Subcutaneous abdominal adipose tissue (tissue), 5 donors: ENCODE results near the gene RIMBP2.

Experiments used
- H3K27ac ChIP-seq: one replicate; pipeline ENCODE4 v1.7.0; 2013; ENCODE audit warnings: low read depth, mild to moderate bottlenecking, inconsistent platforms, low read length, moderate library complexity
- H3K27me3 ChIP-seq, 5 donors: one replicate each; pipeline ENCODE4 v1.7.0; 2013; ENCODE audit warnings: low read length in 5 of 5, inconsistent platforms in 1 of 5; ENCODE audit not compliant: control insufficient read depth in 5 of 5, insufficient read depth in 4 of 5
- H3K36me3 ChIP-seq, 5 donors: one replicate each; pipeline ENCODE4 v1.7.0; 2013; ENCODE audit warnings: low read length in 5 of 5; ENCODE audit not compliant: control insufficient read depth in 5 of 5, insufficient read depth in 5 of 5
- H3K4me1 ChIP-seq, 5 donors: one replicate each; pipeline ENCODE4 v1.7.0; 2013; ENCODE audit warnings: low read length in 5 of 5, mild to moderate bottlenecking in 3 of 5, moderate library complexity in 1 of 5; ENCODE audit not compliant: control insufficient read depth in 5 of 5, insufficient read depth in 5 of 5
- H3K4me3 ChIP-seq, 5 donors: one replicate each; pipeline ENCODE4 v1.7.0; 2013; ENCODE audit warnings: low read length in 5 of 5, low read depth in 1 of 5
- H3K9ac ChIP-seq, 5 donors: one replicate each; pipeline ENCODE4 v1.7.0; 2013; ENCODE audit warnings: low read length in 5 of 5, mild to moderate bottlenecking in 4 of 5, moderate library complexity in 3 of 5
- H3K9me3 ChIP-seq, 5 donors: one replicate each; pipeline ENCODE4 v1.7.0; 2013; ENCODE audit warnings: low read length in 5 of 5; ENCODE audit not compliant: control insufficient read depth in 5 of 5
- donor health status: healthy.
- donor health status: healthy.
- donor health status: healthy.
- donor health status: healthy.
- donor health status: healthy.

Gene RIMBP2

DNA sequence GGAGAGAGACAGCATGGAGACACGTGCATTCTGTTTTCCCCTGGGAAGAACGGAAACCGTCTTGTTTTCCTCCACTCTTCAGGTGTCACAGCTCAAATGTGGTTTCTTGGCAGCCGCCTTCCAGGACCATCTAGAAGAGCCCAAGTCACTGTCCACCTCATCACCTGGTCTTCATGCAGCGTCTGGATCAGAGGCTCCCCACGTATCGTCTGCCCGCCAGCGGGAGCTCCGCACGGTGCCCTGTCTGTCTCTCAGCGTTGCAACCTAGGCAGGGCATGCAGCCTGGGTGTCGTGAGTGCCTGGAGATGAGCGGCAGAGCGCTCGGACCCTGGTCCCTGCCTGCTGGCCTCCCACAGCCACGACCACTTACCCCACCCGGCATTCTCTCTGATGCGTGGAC, 260.9 kb downstream of the RIMBP2 start:
- Histone ChIP-seq H3K27ac (no peak overlapping the region), H3K4me3 (no peak overlapping the region), H3K36me3 (no peaks in the 10 kb centered on the region), H3K9ac (no peak overlapping the region), H3K4me1 (peaks cover 0 to 6% (median 0%) of the 10 kb centered on the region in 5 donors), H3K27me3 (peaks cover 0 to 17% (median 5%) of the 10 kb centered on the region in 5 donors), H3K9me3 (no peaks in the 10 kb centered on the region)

DNA sequence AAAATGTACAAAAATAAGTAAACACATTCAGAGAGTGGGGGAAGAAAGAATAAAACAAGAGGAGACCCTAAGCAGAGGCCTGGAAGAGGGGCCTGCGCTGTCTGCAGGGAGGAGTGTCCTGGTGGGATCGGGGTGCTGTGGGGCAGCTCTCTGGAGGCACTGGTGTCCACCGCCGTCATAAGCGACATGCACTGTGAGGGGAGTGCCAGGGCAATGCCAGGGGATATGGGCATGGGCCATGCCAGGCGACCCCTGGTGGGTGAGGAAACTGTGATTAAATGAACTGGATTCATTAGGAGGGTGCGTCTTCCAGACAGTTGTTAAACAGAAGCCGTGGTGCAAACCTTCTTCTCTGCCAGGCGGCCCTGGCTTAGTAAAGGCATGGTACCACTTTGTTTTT, 261.8 kb downstream of the RIMBP2 start:
- no peak overlapping the region for H3K27ac ChIP-seq
- no peaks in the 10 kb centered on the region for H3K9me3 ChIP-seq

DNA sequence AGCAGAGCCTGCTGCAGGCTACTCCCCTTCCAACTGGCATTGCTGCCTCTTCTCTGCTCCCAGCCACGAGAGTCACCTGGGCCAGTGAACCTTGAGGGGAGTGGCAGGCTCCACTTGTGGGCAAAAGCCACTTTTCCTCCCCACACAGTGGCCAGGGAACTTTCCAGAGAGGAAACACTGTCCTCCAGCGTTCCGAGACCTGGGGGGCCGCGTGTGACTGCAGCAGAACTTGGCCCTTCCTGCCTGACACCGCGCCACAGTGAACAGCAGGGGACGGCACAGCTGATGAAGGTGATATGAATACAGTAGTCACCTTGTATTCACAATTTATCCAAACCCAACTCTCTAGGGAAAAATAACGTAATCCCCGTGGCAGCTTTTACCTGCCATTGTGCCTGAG, 263.6 kb downstream of the RIMBP2 start:
- H3K27me3 ChIP-seq = peaks cover 0 to 17% (median 3%) of the 10 kb centered on the region in 5 donors
- no peaks in the 10 kb centered on the region for H3K9me3 ChIP-seq
- H3K4me3 ChIP-seq = no peak overlapping the region
- H3K9ac ChIP-seq = no peak overlapping the region
- no peak overlapping the region for H3K27ac ChIP-seq
- peaks cover 0 to 5% (median 0%) of the 10 kb centered on the region in 5 donors for H3K4me1 ChIP-seq
- no peaks in the 10 kb centered on the region for H3K36me3 ChIP-seq

More for the DNA sequence above, 261.8 kb downstream of the RIMBP2 start:
- Histone ChIP-seq H3K27me3 (peaks cover 0 to 17% (median 3%) of the 10 kb centered on the region in 5 donors), H3K4me3 (no peak overlapping the region), H3K36me3 (no peaks in the 10 kb centered on the region), H3K9ac (no peak overlapping the region), H3K4me1 (peaks cover 0 to 5% (median 0%) of the 10 kb centered on the region in 5 donors)

DNA sequence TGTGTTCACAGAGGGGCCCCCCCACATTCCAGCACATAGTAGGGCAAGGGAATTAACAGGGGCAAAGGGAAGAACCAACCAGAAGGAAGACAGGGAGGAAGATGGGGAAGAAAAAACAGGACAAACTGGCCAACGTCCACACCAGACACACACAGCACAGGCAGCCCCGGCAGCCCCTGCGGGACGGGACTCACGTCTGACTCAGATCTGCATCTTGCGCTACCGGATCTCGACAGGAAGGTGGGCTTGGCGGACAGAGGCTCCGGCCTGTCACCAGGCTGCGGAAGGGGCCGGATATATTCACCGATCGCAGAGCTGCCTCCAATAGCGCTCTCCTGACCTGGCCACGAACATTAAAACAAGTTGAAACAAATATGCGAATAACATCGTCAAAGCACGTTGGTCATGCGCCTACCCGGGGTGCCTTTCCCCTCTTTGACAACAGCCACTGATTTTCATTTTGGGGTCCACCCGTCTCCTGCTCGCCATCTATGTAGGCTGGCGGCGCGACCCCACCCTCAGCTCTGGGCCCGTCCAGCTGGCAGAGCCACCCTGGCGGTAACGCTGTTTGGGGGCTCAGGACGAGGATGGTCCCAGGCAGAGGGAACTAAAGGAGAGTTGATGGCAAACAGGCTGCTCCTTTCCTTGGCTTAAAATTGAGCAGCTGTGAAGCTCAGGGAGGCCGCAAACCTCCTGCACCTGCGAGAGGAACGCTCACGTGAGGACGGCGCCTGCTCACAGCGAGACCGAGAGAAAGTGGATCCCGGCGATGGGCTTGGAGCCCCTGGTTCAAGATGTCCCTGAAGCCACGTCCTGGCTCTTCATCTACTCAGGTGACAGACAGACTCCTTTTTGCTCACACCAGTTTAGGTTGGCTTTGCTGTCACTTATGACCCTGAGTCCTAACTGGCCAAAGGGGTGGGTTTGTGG, 264.8 kb downstream of the RIMBP2 start:
- no peaks in the 10 kb centered on the region for H3K9me3 ChIP-seq
- peaks cover 0 to 5% (median 0%) of the 10 kb centered on the region in 5 donors for H3K4me1 ChIP-seq
- H3K9ac ChIP-seq = no peak overlapping the region
- H3K4me3 ChIP-seq = no peak overlapping the region
- no peak overlapping the region for H3K27ac ChIP-seq
- H3K27me3 ChIP-seq = peaks cover 0 to 19% (median 5%) of the 10 kb centered on the region in 5 donors
- no peaks in the 10 kb centered on the region for H3K36me3 ChIP-seq

DNA sequence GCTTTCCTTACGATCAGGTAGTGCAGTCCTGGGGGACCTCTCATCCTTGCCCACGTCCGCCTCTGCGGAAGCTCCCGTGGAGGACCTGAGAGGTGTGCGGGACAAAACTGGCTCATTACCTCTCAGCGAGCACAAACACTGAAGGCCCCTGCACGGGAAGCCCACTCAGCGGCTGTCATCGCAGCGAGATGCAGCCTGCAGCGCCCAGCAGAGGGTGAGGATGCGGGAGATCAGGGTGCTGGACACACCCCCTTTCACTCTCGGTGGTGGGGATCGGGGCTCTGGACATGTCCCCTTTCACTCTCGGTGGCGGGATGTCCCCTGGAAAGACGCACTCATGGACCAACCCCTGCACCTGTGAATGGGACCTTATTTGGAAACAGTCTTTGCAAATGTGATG, 266.8 kb downstream of the RIMBP2 start:
- H3K4me1 ChIP-seq = no peaks in the 10 kb centered on the region
- no peak overlapping the region for H3K4me3 ChIP-seq
- H3K27me3 ChIP-seq = peaks cover 0 to 14% (median 5%) of the 10 kb centered on the region in 5 donors
- H3K9ac ChIP-seq = no peak overlapping the region
- H3K9me3 ChIP-seq = no peaks in the 10 kb centered on the region
- no peak overlapping the region for H3K27ac ChIP-seq
- H3K36me3 ChIP-seq = no peaks in the 10 kb centered on the region

DNA sequence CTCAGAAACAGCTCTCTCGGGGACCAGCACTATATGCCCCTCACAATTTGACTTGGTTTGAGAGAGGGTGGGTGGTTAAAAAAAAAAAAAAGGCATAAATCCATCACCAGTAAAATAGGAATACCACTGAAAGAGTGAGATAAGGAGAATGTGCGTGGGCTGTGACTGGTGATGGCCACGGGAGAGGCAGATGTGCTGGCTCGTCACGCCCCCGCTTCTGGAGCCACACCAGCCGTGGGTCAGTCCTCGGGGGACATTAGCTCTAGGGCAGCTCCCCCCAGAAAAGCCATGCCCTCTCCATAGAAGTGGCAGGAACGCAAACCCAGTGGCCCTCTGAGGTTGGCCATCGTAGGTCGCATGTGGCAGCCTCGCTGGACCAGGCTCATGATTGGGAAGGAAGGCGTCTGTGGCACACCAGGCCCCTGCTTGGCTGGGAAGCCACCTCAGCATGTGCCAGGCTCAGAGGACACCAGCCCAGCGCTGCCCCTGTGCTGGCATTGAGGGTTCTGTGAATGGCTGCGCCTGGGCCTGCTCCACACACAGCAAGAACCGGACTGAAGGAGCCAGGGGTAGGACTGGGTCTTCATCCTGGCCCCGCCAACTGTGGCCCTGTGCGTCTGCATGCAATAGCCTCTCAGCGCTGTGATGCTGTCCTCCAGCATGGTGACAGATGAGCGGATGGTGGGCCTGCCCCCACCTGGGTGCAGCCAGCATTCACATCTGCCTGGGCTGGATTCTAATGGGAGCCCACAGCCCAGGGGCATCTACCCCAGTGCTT, 267.9 kb downstream of the RIMBP2 start:
- Histone ChIP-seq H3K4me3 (no peak overlapping the region), H3K9ac (no peak overlapping the region), H3K9me3 (no peaks in the 10 kb centered on the region), H3K27me3 (peaks cover 0 to 14% (median 5%) of the 10 kb centered on the region in 5 donors), H3K27ac (no peak overlapping the region), H3K36me3 (no peaks in the 10 kb centered on the region), H3K4me1 (no peaks in the 10 kb centered on the region)

DNA sequence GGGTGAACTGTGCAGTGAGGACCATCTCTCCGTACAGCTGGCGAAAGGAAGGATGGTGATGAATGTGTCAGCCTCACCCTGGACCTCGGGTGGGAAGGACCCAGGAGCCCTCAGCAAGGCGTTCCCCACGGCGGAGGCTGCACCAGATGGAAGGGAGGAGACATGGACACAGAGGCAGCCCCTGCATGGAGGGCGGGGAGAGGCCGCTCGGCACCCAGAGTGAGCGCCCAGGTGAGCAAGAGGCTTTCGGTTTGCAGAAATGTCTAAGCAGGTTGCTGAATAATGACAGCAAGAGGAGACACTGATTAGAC, 268.5 kb downstream of the RIMBP2 start:
- Histone ChIP-seq H3K9me3 (no peaks in the 10 kb centered on the region), H3K36me3 (no peaks in the 10 kb centered on the region), H3K9ac (no peak overlapping the region), H3K4me1 (no peaks in the 10 kb centered on the region), H3K27ac (no peak overlapping the region), H3K27me3 (peaks cover 0 to 14% (median 3%) of the 10 kb centered on the region in 5 donors), H3K4me3 (no peak overlapping the region)

DNA sequence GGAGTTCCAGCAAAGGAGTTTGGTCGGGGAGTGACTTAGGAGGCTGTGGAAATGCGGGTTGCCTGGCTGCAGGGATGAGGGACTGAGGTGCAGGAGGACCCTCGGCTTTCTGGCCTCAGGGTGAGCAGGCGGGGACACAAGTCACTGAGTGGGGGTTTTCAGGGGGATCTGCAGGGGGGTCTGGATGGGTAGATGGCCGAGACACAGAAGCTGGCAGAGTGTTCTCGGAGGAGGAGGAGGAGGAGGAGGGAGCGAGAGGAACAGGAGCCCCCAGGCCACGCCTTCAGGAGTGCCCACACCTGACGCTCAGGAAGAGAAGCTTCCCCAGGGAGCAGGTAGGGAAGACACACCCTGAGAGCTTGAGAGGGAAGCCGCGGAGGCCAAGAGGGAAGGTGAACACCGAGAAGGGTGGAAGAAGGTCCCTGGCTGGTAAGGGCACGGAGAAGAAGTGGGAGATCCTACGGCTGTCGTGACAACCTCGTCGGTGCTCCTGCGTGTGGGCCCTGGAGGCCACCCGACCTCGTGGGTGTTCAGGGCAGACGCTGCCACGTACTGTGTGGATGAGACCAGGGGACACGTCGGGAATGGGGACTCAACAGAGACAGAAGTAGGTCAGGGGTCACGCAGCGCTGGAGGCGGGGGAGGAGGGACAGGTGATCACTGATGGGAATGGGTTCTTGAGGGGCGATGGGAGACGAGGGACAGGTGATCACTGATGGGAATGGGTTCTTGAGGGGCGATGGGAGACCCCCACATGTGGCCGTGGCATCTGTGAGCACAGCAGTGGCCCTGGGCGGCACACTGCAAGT, 269.0 kb downstream of the RIMBP2 start:
- Histone ChIP-seq H3K4me1 (no peaks in the 10 kb centered on the region), H3K27ac (no peak overlapping the region), H3K36me3 (no peaks in the 10 kb centered on the region), H3K9ac (no peak overlapping the region), H3K4me3 (no peak overlapping the region), H3K27me3 (peaks cover 0 to 14% (median 3%) of the 10 kb centered on the region in 5 donors), H3K9me3 (peaks cover 0 to 2% (median 0%) of the 10 kb centered on the region in 5 donors)

DNA sequence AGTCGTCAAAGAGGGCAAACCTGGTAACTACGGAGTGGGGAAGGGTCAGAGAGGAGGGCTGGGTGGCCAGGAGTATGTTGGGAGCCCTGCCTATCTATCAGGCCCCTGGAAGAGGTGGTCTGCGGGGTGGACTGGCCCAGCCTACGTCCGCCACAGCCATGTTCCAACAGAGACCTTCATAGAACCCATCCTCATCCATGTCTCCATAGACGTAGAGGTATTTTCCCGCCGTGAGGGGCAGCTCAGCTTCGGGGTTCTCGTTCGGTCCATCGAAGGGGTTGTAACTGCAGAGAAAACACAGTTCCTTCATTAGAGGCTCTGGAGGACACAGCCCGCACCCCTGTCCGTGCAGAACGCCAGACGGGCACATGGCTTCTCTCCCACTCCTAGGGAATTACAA, 271.1 kb downstream of the RIMBP2 start:
- peaks cover 0 to 5% (median 0%) of the 10 kb centered on the region in 5 donors for H3K9me3 ChIP-seq
- H3K36me3 ChIP-seq = no peaks in the 10 kb centered on the region
- no peaks in the 10 kb centered on the region for H3K4me1 ChIP-seq
- no peak overlapping the region for H3K27ac ChIP-seq
- H3K9ac ChIP-seq = no peak overlapping the region
- no peak overlapping the region for H3K4me3 ChIP-seq
- H3K27me3 ChIP-seq = peaks cover 0 to 13% (median 3%) of the 10 kb centered on the region in 5 donors
